NCI-H2081 treated with DMSO at 0.1 percent for 48 hours (cell line): ENCODE measurements around the gene BEST1.

Source experiments
- DNase-seq: peaks from one replicate; lab custom pipeline; 2025; lab: John Stamatoyannopoulos, UW

Gene BEST1

GRCh38 chr11:61916737-61917333, 33.3 kb upstream of the BEST1 start:
- DNase-seq, result no peak

DNA sequence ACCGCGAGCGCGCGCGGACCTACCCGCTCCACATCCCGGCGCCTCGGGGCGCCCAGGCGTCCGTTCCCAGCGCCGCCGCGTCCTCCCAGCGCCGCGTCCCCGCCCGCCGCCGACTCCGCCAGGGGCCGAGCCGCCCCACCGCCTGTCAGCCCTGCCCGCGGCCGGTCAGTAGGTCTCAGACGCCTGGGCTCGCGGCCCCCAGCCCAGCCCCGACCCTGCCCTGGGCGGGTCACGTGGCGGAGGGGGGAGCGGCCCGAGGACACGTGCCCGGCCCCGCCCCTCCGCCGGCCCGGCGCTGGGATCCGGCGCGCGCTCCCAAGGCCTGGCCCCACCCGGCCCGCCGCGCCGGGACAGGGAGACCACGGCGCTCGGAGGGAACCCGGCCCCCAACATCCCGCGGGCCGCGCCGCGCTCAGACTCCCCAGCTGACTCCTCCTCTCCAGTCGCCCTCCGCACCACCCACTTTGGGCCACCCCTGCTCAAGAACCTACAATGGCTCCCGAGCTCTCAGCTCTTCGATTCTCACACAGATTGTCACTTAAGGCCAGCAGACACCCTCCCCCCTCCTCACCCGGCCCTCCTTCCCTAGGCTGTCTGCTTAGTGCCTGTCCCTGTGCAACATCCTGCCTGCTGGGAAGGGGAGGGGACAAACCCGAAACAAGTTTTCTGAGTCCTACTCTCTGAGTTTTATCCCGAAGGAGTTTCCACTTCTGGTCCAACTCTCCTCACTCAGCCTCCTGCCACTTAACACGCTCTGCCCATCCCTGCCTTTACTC, 32.6 kb upstream of the BEST1 start, which contains the start of gene RAB3IL1:
RAB3IL1 (minus strand) TSS at position 233 of the 776 bp plus-strand sequence; CDS start at position 34, 199 bp downstream.
- DNase-seq, result no peak

- no peak for DNase-seq
These were observed 31.8 kb upstream of the BEST1 start for GRCh38 chr11:61918251-61918937.

DNA sequence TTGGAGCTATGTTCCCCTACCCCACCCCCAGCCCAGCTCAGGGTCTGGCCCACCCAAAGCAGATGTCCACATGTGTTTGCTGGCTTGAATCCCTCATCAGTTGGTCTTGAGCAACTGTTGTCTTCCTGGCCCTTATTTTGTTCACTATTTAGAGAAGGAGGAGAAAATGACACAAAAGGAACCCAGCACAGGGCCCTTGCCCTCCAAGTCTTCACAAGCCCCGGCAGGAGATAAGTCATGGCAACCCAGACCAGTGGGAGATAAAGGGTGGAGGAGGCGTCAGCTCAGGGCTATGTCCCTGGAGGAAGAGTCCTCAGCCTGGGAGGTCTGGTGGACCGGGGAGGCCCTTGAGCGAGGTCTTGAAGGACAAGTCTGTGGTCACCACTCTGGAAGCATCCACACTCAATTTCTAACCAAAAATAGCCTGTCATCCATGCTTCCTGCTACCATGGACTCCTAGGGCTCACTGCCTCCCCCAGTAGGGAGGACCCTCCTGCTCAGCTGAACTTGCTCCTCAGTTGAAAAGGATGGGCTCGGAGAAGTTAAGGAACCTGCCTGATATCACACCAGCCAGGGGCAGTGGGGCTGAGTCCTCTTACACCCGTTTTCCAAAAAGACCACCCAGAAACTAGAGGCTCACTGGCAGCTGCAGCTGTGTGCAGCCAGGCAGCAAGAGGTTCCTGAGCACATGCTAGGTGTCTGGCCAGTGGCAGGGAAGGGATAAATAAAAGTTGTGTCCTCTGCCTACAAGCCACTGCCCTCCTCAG, 31.0 kb upstream of the BEST1 start:
- no peak for DNase-seq

- DNase-seq, result no peak
These were observed 30.2 kb upstream of the BEST1 start for GRCh38 chr11:61919705-61920631.

DNA sequence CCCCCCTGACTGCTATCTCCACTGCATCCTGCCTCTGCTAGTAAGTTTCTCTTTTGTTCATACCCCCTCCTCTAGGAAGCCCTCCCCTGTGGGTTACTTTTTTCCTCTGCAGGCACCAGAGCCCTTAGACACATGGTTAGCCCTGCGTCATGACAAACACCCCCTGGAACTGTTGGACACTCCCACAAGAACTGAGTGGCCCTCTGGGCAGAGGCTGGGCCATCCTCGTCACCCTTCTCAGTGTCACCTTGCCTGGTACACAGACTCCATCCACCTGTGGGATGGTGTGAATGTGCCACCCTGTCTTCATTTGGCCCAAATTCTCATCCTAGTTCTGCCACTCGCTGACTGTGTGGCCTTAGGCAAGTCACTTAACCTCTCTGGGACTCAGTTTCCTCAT, 28.7 kb upstream of the BEST1 start:
- DNase-seq, result no peak

DNA sequence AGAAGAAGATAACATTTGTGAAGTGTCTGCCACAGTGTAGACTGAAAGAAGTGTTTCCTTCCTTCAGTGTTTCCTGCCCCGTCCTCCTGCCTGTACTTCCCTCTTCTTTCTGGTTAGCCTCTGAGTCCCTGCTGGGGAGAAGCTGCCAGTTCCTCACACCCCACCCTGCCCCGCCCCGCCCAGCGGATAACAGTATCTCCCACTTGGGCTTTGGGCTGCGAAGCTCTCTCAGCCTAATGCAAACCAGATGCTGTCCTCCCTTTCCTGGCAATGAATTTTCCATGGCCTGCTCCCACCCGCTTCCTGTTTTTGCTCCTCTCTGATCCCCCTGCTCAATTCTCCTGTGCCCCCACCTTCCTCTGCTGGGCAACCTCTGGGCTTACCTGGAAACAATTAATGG, 27.6 kb upstream of the BEST1 start:
- no peak for DNase-seq

DNA sequence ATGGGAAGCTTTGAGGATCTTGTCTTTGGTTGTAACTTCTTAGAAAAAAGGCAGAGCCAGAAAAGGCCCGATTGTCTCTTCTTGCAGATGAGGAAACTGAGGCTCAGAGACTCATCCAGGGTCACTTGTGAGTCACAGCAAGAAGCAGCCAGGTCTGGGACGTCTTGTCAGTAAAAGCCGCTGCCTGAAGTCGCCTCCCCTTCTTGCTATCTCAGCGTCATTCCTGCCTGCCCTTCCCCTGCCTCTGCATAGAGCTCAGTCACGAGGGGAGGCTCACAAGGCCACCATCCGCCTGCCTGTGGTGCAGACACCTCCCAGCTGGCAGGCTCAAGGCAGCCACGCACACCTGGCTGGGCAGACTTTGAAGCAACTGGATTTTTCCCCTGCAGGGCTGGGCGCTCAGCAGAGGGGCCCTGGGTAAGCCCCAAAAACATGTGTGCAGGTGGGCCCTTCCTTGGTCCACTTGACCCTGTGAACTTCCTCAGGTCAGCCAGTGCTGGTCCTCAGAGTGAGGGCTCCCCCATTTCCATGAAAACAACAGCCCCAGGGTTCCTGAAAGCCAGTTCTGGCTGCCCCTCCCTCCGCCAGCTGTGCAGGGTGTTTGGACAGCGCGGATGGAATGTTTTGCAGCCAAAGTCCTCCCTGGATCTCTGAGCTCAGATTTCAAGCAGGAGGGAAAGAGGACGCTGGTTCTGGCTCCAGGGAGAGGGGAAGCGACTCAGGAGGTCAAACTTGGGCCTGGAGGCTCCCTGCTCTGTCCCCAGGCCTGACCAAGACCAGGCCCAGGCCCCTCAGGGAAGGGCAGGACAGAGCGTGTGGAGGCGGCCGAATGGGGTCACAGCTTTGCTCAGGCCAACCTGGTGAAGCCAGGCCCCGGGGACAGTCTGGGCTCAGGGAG, 26.7 kb upstream of the BEST1 start:
- DNase-seq, result no peak

DNA sequence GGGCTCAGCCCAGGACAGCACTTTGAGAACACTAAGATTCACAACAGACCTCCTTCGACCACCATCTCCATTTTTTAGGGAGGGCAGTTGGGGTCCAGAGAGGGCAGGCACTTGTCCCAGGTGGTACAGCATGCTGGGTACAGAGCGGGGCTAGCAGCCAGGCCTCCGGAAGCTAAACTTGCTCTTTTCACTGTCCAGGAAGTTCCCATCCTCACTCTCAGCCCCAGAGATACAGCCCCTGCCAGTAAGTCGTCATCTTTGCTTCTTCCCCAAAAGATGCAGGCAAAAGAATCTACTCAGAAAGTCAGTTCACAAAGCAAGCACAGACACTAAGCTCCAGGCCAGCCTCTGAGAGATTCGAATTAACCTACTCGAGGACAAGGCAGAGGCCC, 26.1 kb upstream of the BEST1 start:
- DNase-seq, result no peak

GRCh38 chr11:61925736-61926135, 24.4 kb upstream of the BEST1 start:
- no peak for DNase-seq

- no peak for DNase-seq
These were observed 23.9 kb upstream of the BEST1 start for GRCh38 chr11:61926235-61926634.

GRCh38 chr11:61927501-61927900, 22.6 kb upstream of the BEST1 start:
- no peak for DNase-seq

DNA sequence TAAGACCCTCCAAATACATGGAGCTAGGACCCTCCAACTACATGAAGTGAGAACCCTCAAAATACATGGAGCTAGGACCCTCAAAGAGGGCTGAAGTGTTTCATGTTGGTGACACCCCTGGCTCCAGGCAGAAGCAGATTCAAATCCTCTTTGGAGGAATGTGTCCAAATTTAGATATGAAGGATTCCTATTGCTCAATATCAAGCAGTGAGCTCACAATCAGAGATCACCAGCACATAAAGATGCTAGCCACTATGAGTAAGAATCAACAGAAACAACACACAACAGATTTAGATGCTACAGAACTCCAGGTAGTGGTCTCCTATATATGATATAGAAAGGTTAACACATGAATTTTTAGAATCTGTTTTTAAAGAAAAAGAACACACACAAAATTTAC, 21.5 kb upstream of the BEST1 start:
- no peak for DNase-seq

DNA sequence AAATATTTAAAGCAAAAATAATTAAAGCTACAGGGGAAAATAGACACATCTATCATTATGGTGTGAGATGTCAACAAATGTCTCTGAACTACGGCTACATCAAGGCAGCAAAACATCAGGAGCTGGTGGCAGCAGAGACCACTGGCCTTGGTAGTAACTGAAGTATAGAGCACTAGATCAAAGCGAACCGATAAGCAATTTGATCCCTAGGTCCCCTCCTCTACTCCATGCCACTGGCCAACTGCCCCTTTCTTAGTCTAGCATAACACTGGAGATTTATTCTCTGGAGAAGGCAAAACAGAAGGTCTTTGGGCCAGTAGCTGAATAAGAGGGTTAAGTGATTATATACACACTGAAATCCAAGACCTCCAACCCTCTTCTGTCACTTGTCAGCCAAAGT, 19.2 kb upstream of the BEST1 start:
- no peak for DNase-seq

GRCh38 chr11:61935861-61936260, 14.3 kb upstream of the BEST1 start:
- no peak for DNase-seq

GRCh38 chr11:61940466-61940865, 9.7 kb upstream of the BEST1 start:
- no peak for DNase-seq

DNA sequence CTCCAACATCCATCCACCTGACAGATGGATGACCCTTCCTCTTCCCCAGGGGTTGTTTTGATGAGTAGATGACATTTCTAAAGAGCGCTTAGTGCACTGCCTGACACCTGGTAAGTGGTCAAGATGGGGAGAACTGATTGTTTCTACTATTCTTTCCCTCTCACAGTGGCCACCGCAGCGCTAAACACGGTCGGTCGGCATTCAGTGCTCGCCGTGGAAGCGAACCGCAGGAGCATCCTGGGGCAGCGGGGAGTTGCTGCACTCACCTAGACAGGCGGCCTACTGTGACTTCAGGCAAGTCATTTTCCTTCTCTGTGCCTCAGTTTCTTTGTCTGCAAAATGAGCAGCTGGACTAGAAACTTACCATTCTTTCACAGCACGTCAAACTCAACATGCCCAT, 5.0 kb upstream of the BEST1 start:
- no peak for DNase-seq

DNA sequence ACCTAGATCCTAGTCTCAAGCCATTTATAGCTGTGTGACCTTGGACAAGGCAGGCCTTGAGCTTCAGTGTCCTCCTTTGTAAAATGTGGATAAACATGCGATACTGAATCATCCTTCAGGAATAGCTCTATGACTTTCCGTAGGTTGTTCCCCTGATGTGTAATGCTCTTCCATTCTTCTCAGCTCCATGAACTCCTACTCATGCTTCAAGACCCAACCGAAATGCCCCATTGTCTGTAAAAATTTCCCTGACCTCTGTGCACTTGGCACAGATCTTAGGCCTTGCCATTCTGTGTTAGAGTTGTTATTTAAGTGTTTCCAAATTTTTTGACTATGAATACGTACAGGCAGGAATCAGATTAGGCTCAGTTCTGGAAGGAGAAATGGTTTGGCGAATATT, 3.3 kb upstream of the BEST1 start:
- DNase-seq, result no peak

DNA sequence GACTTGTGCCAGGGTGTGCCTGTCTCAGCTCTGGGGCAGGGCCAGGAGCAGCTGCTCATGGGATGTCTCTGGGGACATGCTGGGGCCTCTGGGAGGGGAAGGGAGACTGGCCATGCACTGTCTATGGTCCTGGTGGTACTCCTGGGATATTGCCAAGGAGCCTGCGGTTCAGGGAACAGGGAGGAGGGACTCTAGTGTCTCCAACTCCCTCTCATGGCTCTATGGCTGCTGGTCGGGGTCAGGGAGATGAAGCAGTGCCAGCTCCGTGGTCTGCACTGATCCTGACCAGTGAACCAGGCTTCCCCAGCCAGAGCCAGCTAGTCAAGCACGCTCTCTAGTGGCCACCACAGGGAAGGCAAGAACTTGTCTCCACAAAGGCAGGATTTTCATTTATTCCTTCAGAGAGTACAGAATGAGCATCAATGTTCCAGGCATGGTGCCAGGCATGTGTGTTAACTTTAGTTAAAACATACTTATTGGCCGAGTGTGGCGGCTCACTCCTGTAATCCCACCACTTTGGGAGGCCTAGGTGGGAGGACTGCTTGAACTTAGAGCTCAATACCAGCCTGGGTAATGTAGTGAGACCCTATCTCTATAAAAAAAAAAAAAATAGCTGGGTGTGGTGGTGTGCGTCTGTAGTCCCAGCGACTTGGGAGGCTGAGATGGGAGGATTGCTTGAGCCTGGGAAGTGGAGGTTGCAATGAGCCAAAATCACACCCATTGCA, 2.5 kb upstream of the BEST1 start:
- DNase-seq, result peak; percentile 29

DNA sequence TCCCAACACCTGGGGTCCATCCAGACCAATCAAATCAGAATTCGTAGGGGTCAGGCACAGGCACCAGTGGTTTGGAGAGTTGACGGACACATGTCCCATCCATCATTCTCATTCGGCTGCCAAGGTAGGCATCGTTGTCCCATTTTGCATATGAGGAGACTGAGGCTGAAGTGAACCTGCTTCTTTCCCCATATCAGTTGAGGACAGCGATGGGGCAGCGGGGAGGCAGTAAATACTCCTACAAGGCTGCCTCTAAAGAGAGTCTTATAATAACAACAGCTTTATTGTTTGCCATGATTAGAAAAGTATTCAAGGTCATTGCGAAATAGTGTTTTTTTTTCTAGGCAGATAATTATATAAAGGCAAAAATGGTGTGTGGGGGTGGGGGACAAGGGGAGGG, 1.6 kb upstream of the BEST1 start:
- DNase-seq, result no peak
